K562 (cell line): ENCODE results near the gene CHDH. TPM values are rescaled to one million over a fixed set of nuclear protein-coding genes. Genes with fewer than 3 reads are reported as not detected.

ENCODE experiments used
- ATAC-seq: fragments of 200-7000 bp; cut with Tn5 transposase; 3 replicates; pipeline ENCODE4 v1.9.1; 2020; ENCODE audit warnings: moderate library complexity
- BruUV-seq: library from RNA; stranded (reverse); fragments of 400-500 nt; replicated peaks from 2 replicates; lab custom pipeline; 2021; lab: Mats Ljungman, UMichigan
- CTCF ChIA-PET: fragments of 300-600 bp; formaldehyde crosslinking; extraction: SDS; loops from one replicate; lab custom pipeline; 2021; ENCODE audit warnings: low intra/inter-chr PET ratio; lab: Yijun Ruan, JAX
- POLR2A ChIA-PET: fragments of 300-600, 350-650 bp; sonication (Branson Sonifier 250); formaldehyde crosslinking; extraction: SDS; loops from one replicate; lab custom pipeline; 2021; ENCODE audit warnings: antibody characterized with exemption, inconsistent platforms; lab: Yijun Ruan, JAX
- DNase-seq, 4 experiments: peaks; one replicate each; pipeline versions ENCODE4 v3.0.0 to v3.0.0-alpha.2; 2011 to 2018; ENCODE audit warnings: low spot score in 3 of 4, mixed read lengths in 3 of 4; ENCODE audit errors: extremely low read depth in 1 of 4
- FAIRE-seq: peaks from 2 replicates; lab custom pipeline; 2011; peaks lifted over from hg19 to GRCh38; lab: Jason Lieb, UNC
- H2AFZ ChIP-seq: 2 replicates; pipeline ENCODE4 v1.6.0; 2011; ENCODE audit warnings: low read depth, low read length, control low read depth, inconsistent platforms
- H3K27ac ChIP-seq: fragments of 200-600 bp; 3 replicates; pipeline ENCODE4 v1.8.0; 2011; ENCODE audit warnings: low read depth, mild to moderate bottlenecking, control low read depth, inconsistent platforms, low read length, moderate library complexity, mixed read lengths; ENCODE audit errors: extremely low read depth
- H3K27me3 ChIP-seq, 2 experiments: fragments of 300-600 bp in 1 of 2; 2 replicates in 1 of 2; 3 replicates in 1 of 2; pipeline versions ENCODE4 v1.6.0 to v1.8.0; 2011; ENCODE audit warnings: inconsistent platforms in 2 of 2, low read length in 2 of 2, mild to moderate bottlenecking in 1 of 2, mixed read lengths in 1 of 2, moderate library complexity in 1 of 2; ENCODE audit not compliant: control insufficient read depth in 2 of 2, insufficient read depth in 2 of 2
- H3K36me3 ChIP-seq: fragments of 300-600 bp; 3 replicates; pipeline ENCODE4 v1.8.0; 2011; ENCODE audit warnings: mild to moderate bottlenecking, low read length, inconsistent platforms; ENCODE audit not compliant: control insufficient read depth, insufficient read depth
- H3K4me1 ChIP-seq, 2 experiments: fragments of 200-600 bp in 1 of 2; replicated peaks in 1 of 2; 2 replicates in 1 of 2; 3 replicates in 1 of 2; pipeline versions ENCODE4 v1.5.1 to v1.8.0; 2011; ENCODE audit warnings: inconsistent platforms in 2 of 2, low read length in 2 of 2, mild to moderate bottlenecking in 1 of 2, mixed read lengths in 1 of 2, moderate library complexity in 1 of 2; ENCODE audit not compliant: control insufficient read depth in 2 of 2, insufficient read depth in 2 of 2
- H3K4me2 ChIP-seq: 2 replicates; pipeline ENCODE4 v1.6.1; 2011; ENCODE audit warnings: low read length, control low read depth, inconsistent platforms, mixed read lengths; ENCODE audit not compliant: insufficient read depth
- H3K4me3 ChIP-seq: fragments of 200-600 bp; sonication (generic), shearing (Covaris generic); 2 replicates; pipeline ENCODE4 v1.5.1; 2016; ENCODE audit warnings: control low read depth, inconsistent platforms
- H3K79me2 ChIP-seq: fragments of 200-600 bp; 3 replicates; pipeline ENCODE4 v1.8.0; 2011; ENCODE audit warnings: low read length, inconsistent platforms; ENCODE audit not compliant: control insufficient read depth, insufficient read depth
- H3K9ac ChIP-seq, 2 experiments: 2 replicates each; pipeline versions ENCODE4 v1.6.0 to v1.6.1; 2011; ENCODE audit warnings: low read depth in 2 of 2, low read length in 2 of 2, control low read depth in 1 of 2, inconsistent platforms in 1 of 2, mild to moderate bottlenecking in 1 of 2, mixed read lengths in 1 of 2; ENCODE audit not compliant: insufficient read depth in 1 of 2
- H3K9me1 ChIP-seq: one replicate; pipeline ENCODE4 v1.6.0; 2011; ENCODE audit warnings: inconsistent platforms, mild to moderate bottlenecking, low read length, moderate library complexity; ENCODE audit not compliant: control insufficient read depth, insufficient read depth
- H3K9me3 ChIP-seq: replicated peaks from 2 replicates; pipeline ENCODE4 v1.5.1; 2011; ENCODE audit warnings: low read depth, low read length, inconsistent platforms; ENCODE audit not compliant: control insufficient read depth, insufficient read depth
- H4K20me1 ChIP-seq: replicated peaks from 2 replicates; pipeline ENCODE4 v1.6.1; 2011; ENCODE audit warnings: low read length, inconsistent platforms, mixed read lengths; ENCODE audit not compliant: control insufficient read depth, insufficient read depth
- ARID1B ChIP-seq: fragments of 450-650 bp; IDR thresholded peaks from 2 replicates; pipeline ENCODE4 v1.6.1; 2016; ENCODE audit warnings: antibody characterized with exemption, mild to moderate bottlenecking, inconsistent platforms
- BCL6 ChIP-seq: fragments of 250-450 bp; sonication (Bioruptor Pico); IDR thresholded peaks from 2 replicates; pipeline ENCODE4 v1.4.0; 2020
- DPF2 ChIP-seq: fragments of 450-650 bp; IDR thresholded peaks from 2 replicates; pipeline ENCODE4 v1.6.1; 2016
- HDAC8 ChIP-seq: fragments of 450-650 bp; IDR thresholded peaks from 2 replicates; pipeline ENCODE4 v1.6.1; 2016; ENCODE audit warnings: mild to moderate bottlenecking, missing genetic modification characterization, moderate library complexity, missing compliant biosample characterization
- IRF2 ChIP-seq: sonication (generic); formaldehyde crosslinking; IDR thresholded peaks from 2 replicates; pipeline ENCODE4 v1.8.1; 2022; ENCODE audit warnings: mild to moderate bottlenecking, missing genetic modification reagents
- RBM15 ChIP-seq: fragments of 200-400 bp; formaldehyde crosslinking; IDR thresholded peaks from 2 replicates; pipeline ENCODE4 v1.6.1; 2018; ENCODE audit warnings: mild to moderate bottlenecking, low read length, moderate library complexity; ENCODE audit not compliant: insufficient read depth
- ZMIZ1 ChIP-seq, 2 experiments: fragments of 150-350 bp in 1 of 2; IDR thresholded peaks; 2 replicates each; pipeline ENCODE4 v1.6.1; 2012 to 2016; ENCODE audit warnings: low read depth in 2 of 2, low read length in 2 of 2, mild to moderate bottlenecking in 1 of 2, moderate library complexity in 1 of 2
- WGBS: fragments of 100-300 bp; shearing (Covaris generic); methylation state at CpG from one replicate; pipeline ENCODE4 v1.1.6; 2016; ENCODE audit warnings: low coverage, mixed read lengths; ENCODE audit not compliant: insufficient coverage; ENCODE audit errors: missing lambda C conversion rate; 5-methylcytosine and 5-hydroxymethylcytosine counted together
- in situ Hi-C: fragments of 300-500 bp; cut with MboI; formaldehyde crosslinking; loops from 4 replicates; pipeline ENCODE4 v1.15.0; 2018; ENCODE audit warnings: inconsistent platforms, mixed read lengths
- intact Hi-C: fragments of 100-400 bp; cut with micrococcal nuclease; formaldehyde crosslinking; loops from 2 replicates; pipeline ENCODE4 v1.14.2; 2022
- polyA plus RNA-seq, 8 experiments: library from polyadenylated mRNA; depleted of rRNA in 4 of 8; stranded (reverse) in 5 of 8; unstranded in 3 of 8; fragments of >200 nt; fragmentation: Nextera tagmentation in 2 of 8; fragmentation: Illumina TruSeq in 1 of 8; extraction: Ambion mirVana in 2 of 8; extraction: Trizol in 1 of 8; gene quantifications; 2 replicates each; pipeline versions ENCODE4 v1.2.1 to v1.2.3, GENCODE V29; 2011 to 2014; ENCODE audit warnings: inconsistent platforms in 1 of 8, missing spikeins in 1 of 8
- total RNA-seq, 7 experiments: library from RNA; depleted of rRNA in 6 of 7; stranded (reverse); fragments of >200 nt in 6 of 7; fragmentation: Illumina TruSeq in 2 of 7; extraction: Trizol in 2 of 7; gene quantifications; 2 replicates each; pipeline versions ENCODE4 v1.2.1 to v1.2.3, GENCODE V29; 2011 to 2021; ENCODE audit warnings: low replicate concordance in 1 of 7
- TF ChIP-seq, protein P1 (sequence below): fragments of 450-650 bp; IDR thresholded peaks from 2 replicates; pipeline ENCODE4 v1.6.1; 2017; ENCODE audit warnings: antibody characterized with exemption, mild to moderate bottlenecking

Gene CHDH
- total and polyA plus RNA-seq, 9 of the 15 experiments (the other 6 are each of a cell fraction or from before 2014, with no cell fraction given), result 0.06 to 1.9 (median 0.46) TPM

GRCh38 chr3:53791317-53791716 is 54.9 kb downstream of the CHDH start:
- in situ Hi-C loops, result no loop called here
- Histone ChIP-seq H3K79me2 (no peaks in the 10 kb centered on the region), H3K9ac (no peak overlapping the region), H4K20me1 (no peaks in the 10 kb centered on the region; the same call in 1 of the 2 replicates)
- TF ChIP-seq BCL6 (CRISPR knock-in tag) (no peak), ZMIZ1 (IDR thresholded peaks at IDR 0.05; ENCODE audit: low read depth in 2 of 2, low read length in 2 of 2) (no peak), IRF2 (CRISPR knock-in tag) (no peak), ARID1B (no peak), RBM15 (no peak), DPF2 (no peak), HDAC8 (tag) (no peak)
- TF ChIP-seq, protein P1, sequence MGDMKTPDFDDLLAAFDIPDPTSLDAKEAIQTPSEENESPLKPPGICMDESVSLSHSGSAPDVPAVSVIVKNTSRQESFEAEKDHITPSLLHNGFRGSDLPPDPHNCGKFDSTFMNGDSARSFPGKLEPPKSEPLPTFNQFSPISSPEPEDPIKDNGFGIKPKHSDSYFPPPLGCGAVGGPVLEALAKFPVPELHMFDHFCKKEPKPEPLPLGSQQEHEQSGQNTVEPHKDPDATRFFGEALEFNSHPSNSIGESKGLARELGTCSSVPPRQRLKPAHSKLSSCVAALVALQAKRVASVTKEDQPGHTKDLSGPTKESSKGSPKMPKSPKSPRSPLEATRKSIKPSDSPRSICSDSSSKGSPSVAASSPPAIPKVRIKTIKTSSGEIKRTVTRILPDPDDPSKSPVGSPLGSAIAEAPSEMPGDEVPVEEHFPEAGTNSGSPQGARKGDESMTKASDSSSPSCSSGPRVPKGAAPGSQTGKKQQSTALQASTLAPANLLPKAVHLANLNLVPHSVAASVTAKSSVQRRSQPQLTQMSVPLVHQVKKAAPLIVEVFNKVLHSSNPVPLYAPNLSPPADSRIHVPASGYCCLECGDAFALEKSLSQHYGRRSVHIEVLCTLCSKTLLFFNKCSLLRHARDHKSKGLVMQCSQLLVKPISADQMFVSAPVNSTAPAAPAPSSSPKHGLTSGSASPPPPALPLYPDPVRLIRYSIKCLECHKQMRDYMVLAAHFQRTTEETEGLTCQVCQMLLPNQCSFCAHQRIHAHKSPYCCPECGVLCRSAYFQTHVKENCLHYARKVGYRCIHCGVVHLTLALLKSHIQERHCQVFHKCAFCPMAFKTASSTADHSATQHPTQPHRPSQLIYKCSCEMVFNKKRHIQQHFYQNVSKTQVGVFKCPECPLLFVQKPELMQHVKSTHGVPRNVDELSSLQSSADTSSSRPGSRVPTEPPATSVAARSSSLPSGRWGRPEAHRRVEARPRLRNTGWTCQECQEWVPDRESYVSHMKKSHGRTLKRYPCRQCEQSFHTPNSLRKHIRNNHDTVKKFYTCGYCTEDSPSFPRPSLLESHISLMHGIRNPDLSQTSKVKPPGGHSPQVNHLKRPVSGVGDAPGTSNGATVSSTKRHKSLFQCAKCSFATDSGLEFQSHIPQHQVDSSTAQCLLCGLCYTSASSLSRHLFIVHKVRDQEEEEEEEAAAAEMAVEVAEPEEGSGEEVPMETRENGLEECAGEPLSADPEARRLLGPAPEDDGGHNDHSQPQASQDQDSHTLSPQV, result no peak
- TF ChIP-seq, all 486 proteins: peak for 0
- H3K27ac ChIP-seq, result no peak overlapping the region
- POLR2A ChIA-PET, result no interaction called here
- H3K9me1 ChIP-seq, result no peaks in the 10 kb centered on the region
- no peak overlapping the region for H2AFZ ChIP-seq
- ATAC-seq (no peak), DNase-seq (no peak), FAIRE-seq (no peak)
- no TSS peak for BruUV-seq
- CTCF ChIA-PET, result no interaction called here
- H3K36me3 ChIP-seq, result no peaks in the 10 kb centered on the region
- H3K4me2 ChIP-seq, result no peak overlapping the region
- H3K27me3 ChIP-seq, result peaks cover 0 to 52% of the 10 kb centered on the region in 2 experiments; a peak in 3 of 5 replicates
- no peak overlapping the region for H3K4me3 ChIP-seq
- WGBS, result 3% methylated on average over 7 of the region's 7 CpGs
- no peaks in the 10 kb centered on the region for H3K4me1 ChIP-seq
- H3K9me3 ChIP-seq, result no peaks in the 10 kb centered on the region
- intact Hi-C loops, result no loop called here
